ENCODE data around the gene PFKFB4. TPM values are rescaled to one million over a fixed set of nuclear protein-coding genes. Genes with fewer than 3 reads are reported as not detected.

Gene PFKFB4
- total RNA-seq, 2 donors from 2014 or later, result 0.59 to 1.2 TPM

DNA sequence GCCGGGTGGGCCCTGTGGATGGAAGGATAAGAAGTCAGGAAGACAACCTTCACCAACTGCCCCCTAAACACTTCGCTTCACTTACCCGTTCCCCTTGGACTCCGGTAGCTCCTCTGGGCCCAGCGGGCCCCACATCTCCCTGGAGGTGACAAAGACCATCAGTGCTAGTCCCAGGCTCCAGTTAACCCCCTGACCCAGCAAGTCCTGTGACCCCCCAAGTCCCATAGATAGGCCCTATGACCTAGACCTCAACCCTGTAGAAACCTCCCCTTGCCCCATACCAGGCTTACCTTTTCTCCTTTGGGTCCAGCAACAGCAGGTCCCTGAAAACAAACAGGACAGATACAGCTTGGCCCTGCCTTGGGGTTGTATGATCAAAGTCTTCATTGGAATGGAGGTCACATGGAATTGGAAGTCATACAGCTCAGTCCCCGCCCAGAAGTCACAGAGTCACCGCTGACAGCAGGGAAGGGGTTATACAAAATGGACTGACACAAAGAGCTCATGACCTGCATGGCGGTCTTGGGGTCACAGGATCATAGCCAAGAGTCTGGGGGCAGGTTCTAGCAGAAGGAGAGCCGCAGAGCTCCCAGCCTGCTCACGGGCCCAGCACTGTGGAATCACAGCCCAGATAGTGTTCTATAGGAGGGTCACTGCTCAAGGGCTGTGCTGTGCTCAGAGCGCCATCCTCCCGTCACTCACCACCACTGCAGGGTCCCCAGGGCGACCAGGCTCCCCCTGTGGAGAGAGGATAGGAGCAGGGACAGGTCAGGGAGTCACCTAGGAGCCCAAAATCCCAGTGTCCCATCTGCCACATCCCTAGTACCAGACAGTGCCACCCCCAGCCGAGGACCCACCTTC is 25.2 kb upstream of the PFKFB4 start:
- Histone ChIP-seq H3K9me3 (no peaks in the 10 kb centered on the region), H3K27ac (no peak overlapping the region), H3K4me3 (no peak overlapping the region), H3K36me3 (no peaks in the 10 kb centered on the region), H3K27me3 (no peaks in the 10 kb centered on the region), H3K4me1 (no peaks in the 10 kb centered on the region)
- DNase-seq (ENCODE audit: low spot score), result no peak
- TF ChIP-seq, protein P1, sequence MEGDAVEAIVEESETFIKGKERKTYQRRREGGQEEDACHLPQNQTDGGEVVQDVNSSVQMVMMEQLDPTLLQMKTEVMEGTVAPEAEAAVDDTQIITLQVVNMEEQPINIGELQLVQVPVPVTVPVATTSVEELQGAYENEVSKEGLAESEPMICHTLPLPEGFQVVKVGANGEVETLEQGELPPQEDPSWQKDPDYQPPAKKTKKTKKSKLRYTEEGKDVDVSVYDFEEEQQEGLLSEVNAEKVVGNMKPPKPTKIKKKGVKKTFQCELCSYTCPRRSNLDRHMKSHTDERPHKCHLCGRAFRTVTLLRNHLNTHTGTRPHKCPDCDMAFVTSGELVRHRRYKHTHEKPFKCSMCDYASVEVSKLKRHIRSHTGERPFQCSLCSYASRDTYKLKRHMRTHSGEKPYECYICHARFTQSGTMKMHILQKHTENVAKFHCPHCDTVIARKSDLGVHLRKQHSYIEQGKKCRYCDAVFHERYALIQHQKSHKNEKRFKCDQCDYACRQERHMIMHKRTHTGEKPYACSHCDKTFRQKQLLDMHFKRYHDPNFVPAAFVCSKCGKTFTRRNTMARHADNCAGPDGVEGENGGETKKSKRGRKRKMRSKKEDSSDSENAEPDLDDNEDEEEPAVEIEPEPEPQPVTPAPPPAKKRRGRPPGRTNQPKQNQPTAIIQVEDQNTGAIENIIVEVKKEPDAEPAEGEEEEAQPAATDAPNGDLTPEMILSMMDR (IDR thresholded peaks at IDR 0.05), result no peak

DNA sequence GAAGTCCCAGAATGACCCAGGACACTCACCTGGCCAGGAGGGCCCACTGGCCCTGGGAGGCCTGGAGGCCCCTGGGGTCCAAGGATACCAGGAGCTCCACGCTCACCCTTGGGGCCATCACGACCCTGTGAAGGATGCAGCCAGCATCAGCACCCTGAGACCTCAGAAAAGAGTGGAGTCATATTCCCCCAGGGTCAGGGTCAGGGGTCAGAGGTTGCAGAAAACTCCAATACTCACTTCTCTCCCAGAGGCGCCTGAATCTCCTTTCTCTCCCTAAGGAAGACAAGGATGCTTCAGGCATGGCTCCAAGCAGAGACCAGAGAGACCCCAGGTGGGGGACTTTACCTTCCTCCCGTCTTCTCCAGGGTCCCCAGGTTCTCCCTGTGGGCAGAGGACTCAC is 20.0 kb upstream of the PFKFB4 start:
- TF ChIP-seq, protein P1 (IDR thresholded peaks at IDR 0.05), result no peak
- H3K27me3 ChIP-seq, result no peaks in the 10 kb centered on the region
- H3K9me3 ChIP-seq, result no peaks in the 10 kb centered on the region
- no peak for DNase-seq (ENCODE audit: low spot score)
- no peak overlapping the region for H3K27ac ChIP-seq
- no peaks in the 10 kb centered on the region for H3K4me1 ChIP-seq
- H3K4me3 ChIP-seq, result no peak overlapping the region
- H3K36me3 ChIP-seq, result no peaks in the 10 kb centered on the region

DNA sequence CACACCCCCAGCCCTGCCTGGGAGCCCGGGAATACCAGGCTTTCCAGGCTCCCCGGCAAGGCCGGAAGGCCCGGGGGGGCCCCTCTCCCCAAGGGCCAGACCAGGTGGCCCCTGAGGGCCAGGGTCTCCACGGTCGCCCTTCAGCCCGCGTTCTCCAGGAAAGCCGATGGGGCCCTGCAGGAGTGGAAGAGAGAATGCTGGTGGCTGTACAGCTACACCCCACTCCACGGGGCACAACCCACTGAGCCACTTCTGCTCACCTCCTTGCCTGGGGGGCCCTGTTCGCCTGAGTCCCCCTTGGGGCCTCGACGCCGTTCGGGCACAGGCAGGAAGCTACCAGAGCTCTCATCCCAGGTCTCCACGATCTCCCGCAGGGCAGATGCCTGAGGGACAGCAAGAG is 18.8 kb upstream of the PFKFB4 start:
- no peak for DNase-seq (ENCODE audit: low spot score)
- H3K27me3 ChIP-seq, result no peaks in the 10 kb centered on the region
- no peaks in the 10 kb centered on the region for H3K9me3 ChIP-seq
- H3K4me1 ChIP-seq, result no peaks in the 10 kb centered on the region
- no peak overlapping the region for H3K4me3 ChIP-seq
- TF ChIP-seq, protein P1 (IDR thresholded peaks at IDR 0.05), result no peak
- no peak overlapping the region for H3K27ac ChIP-seq
- H3K36me3 ChIP-seq, result no peaks in the 10 kb centered on the region

DNA sequence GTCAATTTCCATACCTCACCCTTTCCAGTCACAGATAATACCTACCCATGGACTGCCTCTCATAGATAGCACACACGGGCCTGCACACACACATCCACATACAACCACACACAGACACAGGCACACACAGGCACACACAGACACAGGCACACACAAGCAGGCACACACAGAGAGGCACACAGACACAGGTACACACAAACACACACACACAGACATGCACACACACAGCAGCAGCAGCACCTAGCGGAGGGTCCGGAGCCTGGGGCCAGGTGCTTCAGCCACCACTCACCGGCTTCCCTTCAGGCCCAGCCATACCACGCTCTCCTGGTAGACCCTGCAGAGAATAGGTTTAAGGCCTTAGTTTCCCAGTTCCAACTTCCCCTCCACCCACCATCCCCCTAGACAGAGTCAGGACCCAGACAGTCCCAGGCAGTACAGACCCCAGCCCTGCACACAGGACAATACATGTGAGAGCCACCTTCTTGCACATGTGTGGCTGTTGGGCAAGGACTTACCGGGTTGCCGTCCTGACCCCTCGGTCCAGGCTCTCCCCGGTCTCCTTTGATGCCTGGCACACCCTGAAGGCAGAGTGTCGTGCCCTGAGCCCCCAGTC is 17.5 kb upstream of the PFKFB4 start:
- Histone ChIP-seq H3K4me1 (no peaks in the 10 kb centered on the region), H3K27ac (no peak overlapping the region)
- TF ChIP-seq, protein P1 (IDR thresholded peaks at IDR 0.05), result no peak

DNA sequence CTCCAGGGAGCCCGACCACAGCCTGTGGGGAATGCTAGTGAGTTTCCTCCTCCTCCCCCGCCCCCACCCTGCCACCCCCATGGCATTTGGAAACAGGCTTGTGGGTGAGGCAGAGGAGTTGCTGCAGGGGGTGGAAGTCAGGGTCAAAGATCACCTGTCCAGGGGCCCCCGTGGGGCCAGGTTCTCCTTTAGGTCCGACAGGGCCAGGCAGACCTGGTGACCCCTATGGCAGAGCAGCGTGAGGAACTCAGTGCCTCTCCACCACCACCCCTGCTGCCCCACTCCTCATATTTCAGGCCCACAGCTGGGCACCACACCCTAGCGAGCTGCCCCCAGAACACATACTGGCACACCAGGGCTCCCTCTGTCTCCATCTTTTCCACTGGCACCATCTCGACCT is 15.9 kb upstream of the PFKFB4 start:
- DNase-seq (ENCODE audit: low spot score), result no peak
- Histone ChIP-seq H3K9me3 (no peaks in the 10 kb centered on the region), H3K4me1 (no peaks in the 10 kb centered on the region), H3K36me3 (no peaks in the 10 kb centered on the region), H3K4me3 (no peak overlapping the region), H3K27ac (no peak overlapping the region), H3K27me3 (no peaks in the 10 kb centered on the region)
- TF ChIP-seq, protein P1 (IDR thresholded peaks at IDR 0.05), result no peak

More for the DNA sequence above, 17.5 kb upstream of the PFKFB4 start:
- Histone ChIP-seq H3K27me3 (no peaks in the 10 kb centered on the region), H3K4me3 (no peak overlapping the region), H3K9me3 (no peaks in the 10 kb centered on the region), H3K36me3 (no peaks in the 10 kb centered on the region)
- no peak for DNase-seq (ENCODE audit: low spot score)
